DND-41 (cell line): ENCODE measurements around the gene TOM1.

Experiments used
- ATAC-seq: fragments of 200-7000 bp; cut with Tn5 transposase; 3 replicates; pipeline ENCODE4 v1.9.1; 2021; ENCODE audit warnings: low read depth; ENCODE audit not compliant: insufficient read depth
- DNase-seq: peaks from one replicate; pipeline ENCODE4 v3.0.0-alpha.2; 2020
- H2AFZ ChIP-seq: 2 replicates; pipeline ENCODE4 v1.6.0; 2012; ENCODE audit warnings: low read depth, low read length
- H3K27ac ChIP-seq: 2 replicates; pipeline ENCODE4 v1.5.1; 2012; ENCODE audit warnings: low read length, inconsistent platforms
- H3K27me3 ChIP-seq: fragments of 200-600 bp; sonication (generic); 2 replicates; pipeline ENCODE4 v1.6.0; 2012; ENCODE audit warnings: low read length, mild to moderate bottlenecking, inconsistent platforms; ENCODE audit not compliant: insufficient read depth, poor library complexity
- H3K36me3 ChIP-seq: 2 replicates; pipeline ENCODE4 v1.5.1; 2012; ENCODE audit warnings: low read length, inconsistent platforms; ENCODE audit not compliant: insufficient read depth
- H3K4me1 ChIP-seq: 2 replicates; pipeline ENCODE4 v1.5.1; 2012; ENCODE audit warnings: mild to moderate bottlenecking, low read length; ENCODE audit not compliant: insufficient read depth
- H3K4me2 ChIP-seq: 2 replicates; pipeline ENCODE4 v1.6.0; 2012; ENCODE audit warnings: mild to moderate bottlenecking, moderate library complexity, low read length, inconsistent platforms; ENCODE audit not compliant: insufficient read depth
- H3K4me3 ChIP-seq, 2 experiments: fragments of 200-600 bp in 1 of 2; shearing (Covaris generic) in 1 of 2; 2 replicates each; pipeline ENCODE4 v1.5.1; 2012 to 2016; ENCODE audit warnings: inconsistent platforms in 2 of 2, low read length in 2 of 2, mild to moderate bottlenecking in 2 of 2, low read depth in 1 of 2, moderate library complexity in 1 of 2
- H3K79me2 ChIP-seq: 2 replicates; pipeline ENCODE4 v1.6.0; 2012; ENCODE audit warnings: low read length, inconsistent platforms; ENCODE audit not compliant: insufficient read depth
- H3K9ac ChIP-seq: 2 replicates; pipeline ENCODE4 v1.6.0; 2012; ENCODE audit warnings: low read depth, mild to moderate bottlenecking, inconsistent platforms, low read length, moderate library complexity
- H3K9me3 ChIP-seq: 2 replicates; pipeline ENCODE4 v1.5.1; 2012; ENCODE audit warnings: low read length, moderate library complexity, mild to moderate bottlenecking, inconsistent platforms; ENCODE audit not compliant: insufficient read depth, severe bottlenecking
- H4K20me1 ChIP-seq: 2 replicates; pipeline ENCODE4 v1.6.0; 2012; ENCODE audit warnings: low read length; ENCODE audit not compliant: insufficient read depth
- CTCF ChIP-seq: IDR thresholded peaks from 2 replicates; pipeline ENCODE4 v1.5.1; 2012; ENCODE audit warnings: borderline replicate concordance, low read length, moderate library complexity, mild to moderate bottlenecking; ENCODE audit not compliant: poor library complexity, severe bottlenecking; ENCODE audit errors: extremely low read depth
- EZH2 ChIP-seq: IDR thresholded peaks from 3 replicates; pipeline ENCODE4 v1.6.1; 2012; ENCODE audit warnings: borderline replicate concordance, low read depth, mild to moderate bottlenecking, moderate library complexity, low read length, inconsistent platforms; ENCODE audit not compliant: severe bottlenecking

TOM1 gene

GRCh38 chr22:35343664-35344550 is 44.2 kb downstream of the TOM1 start:
- TF ChIP-seq EZH2 (no peak), CTCF (no peak)
- no peaks in the 10 kb centered on the region for H3K4me1 ChIP-seq
- H3K4me2 ChIP-seq = no peak overlapping the region
- ATAC-seq (no peak), DNase-seq (no peak)
- H2AFZ ChIP-seq = no peak overlapping the region
- no peak overlapping the region for H3K4me3 ChIP-seq
- H3K27ac ChIP-seq = no peak overlapping the region
- H3K27me3 ChIP-seq = no peaks in the 10 kb centered on the region
- H3K9me3 ChIP-seq = no peaks in the 10 kb centered on the region
- H3K9ac ChIP-seq = no peak overlapping the region
- no peaks in the 10 kb centered on the region for H3K79me2 ChIP-seq
- H3K36me3 ChIP-seq = peaks cover 26% of the 10 kb centered on the region
- peaks cover 3% of the 10 kb centered on the region; the same call in 1 of the 2 replicates for H4K20me1 ChIP-seq

- H3K79me2 ChIP-seq = no peaks in the 10 kb centered on the region
- ATAC-seq (no peak), DNase-seq (no peak)
- peaks cover 22% of the 10 kb centered on the region for H3K36me3 ChIP-seq
- H3K4me1 ChIP-seq = no peaks in the 10 kb centered on the region; the same call in 1 of the 2 replicates
- H4K20me1 ChIP-seq = peaks cover 3% of the 10 kb centered on the region; the same call in 1 of the 2 replicates
- H3K27ac ChIP-seq = no peak overlapping the region
- no peak for TF ChIP-seq EZH2
- no peak for TF ChIP-seq CTCF
- no peak overlapping the region for H2AFZ ChIP-seq
- no peak overlapping the region for H3K9ac ChIP-seq
- no peak overlapping the region for H3K4me2 ChIP-seq
- H3K27me3 ChIP-seq = no peaks in the 10 kb centered on the region
- no peak overlapping the region for H3K4me3 ChIP-seq
- no peaks in the 10 kb centered on the region for H3K9me3 ChIP-seq
These were observed 45.4 kb downstream of the TOM1 start for GRCh38 chr22:35344956-35345690.

GRCh38 chr22:35345808-35346505 is 46.3 kb downstream of the TOM1 start:
- peaks cover 3% of the 10 kb centered on the region; the same call in 1 of the 2 replicates for H4K20me1 ChIP-seq
- no peak for TF ChIP-seq EZH2
- no peak for TF ChIP-seq CTCF

More at GRCh38 chr22:35345808-35346505, 46.3 kb downstream of the TOM1 start:
- Histone ChIP-seq H3K4me1 (peaks cover 6% of the 10 kb centered on the region), H2AFZ (no peak overlapping the region), H3K4me3 (no peak overlapping the region), H3K79me2 (no peaks in the 10 kb centered on the region), H3K27ac (no peak overlapping the region), H3K4me2 (no peak overlapping the region), H3K9ac (no peak overlapping the region), H3K27me3 (no peaks in the 10 kb centered on the region), H3K36me3 (peaks cover 16% of the 10 kb centered on the region), H3K9me3 (no peaks in the 10 kb centered on the region)
- no peak for DNase-seq
- no peak for ATAC-seq
